HepG2 (cell line): Measurements from ENCODE around the gene NLGN2. TPM values are rescaled to one million over a fixed set of nuclear protein-coding genes. Genes with fewer than 3 reads are reported as not detected.

Experiments
- ATAC-seq: fragments of 200-7000 bp; cut with Tn5 transposase; 3 replicates; pipeline ENCODE4 v1.9.1; 2020; ENCODE audit warnings: mild to moderate bottlenecking, moderate library complexity
- BruUV-seq: library from RNA; stranded (reverse); fragments of 400-500 nt; replicated peaks from 2 replicates; lab custom pipeline; 2021; lab: Mats Ljungman, UMichigan
- CTCF ChIA-PET: fragments of 300-600 bp; formaldehyde crosslinking; extraction: SDS; loops from one replicate; lab custom pipeline; 2021; ENCODE audit warnings: low total read pairs, inconsistent platforms, low intra/inter-chr PET ratio; lab: Yijun Ruan, JAX
- POLR2A ChIA-PET: fragments of 350-600 bp; sonication (Branson Sonifier 250); formaldehyde crosslinking; loops from one replicate; lab custom pipeline; 2020; ENCODE audit warnings: antibody characterized with exemption, inconsistent platforms; lab: Yijun Ruan, JAX
- DNase-seq: peaks from one replicate; pipeline ENCODE4 v3.0.0-alpha.2; 2015; ENCODE audit warnings: low spot score
- FAIRE-seq: peaks from 3 replicates; lab custom pipeline; 2011; peaks lifted over from hg19 to GRCh38; lab: Jason Lieb, UNC
- H2AFZ ChIP-seq: one replicate; pipeline ENCODE4 v1.6.1; 2011; ENCODE audit warnings: low read length, inconsistent platforms
- H3K27ac ChIP-seq: fragments of 300-600 bp; 3 replicates; pipeline ENCODE4 v1.8.0; 2011; ENCODE audit warnings: mixed run types, mild to moderate bottlenecking, mixed read lengths, low read length, inconsistent platforms; ENCODE audit not compliant: insufficient read depth; ENCODE audit errors: extremely low read length
- H3K27me3 ChIP-seq, 2 experiments: fragments of 200-600 bp in 1 of 2; 2 replicates in 1 of 2; 3 replicates in 1 of 2; pipeline versions ENCODE4 v1.6.0 to v1.8.0; 2011; ENCODE audit warnings: low read length in 2 of 2, mild to moderate bottlenecking in 2 of 2, moderate library complexity in 2 of 2, inconsistent platforms in 1 of 2; ENCODE audit not compliant: insufficient read depth in 2 of 2, control insufficient read depth in 1 of 2
- H3K36me3 ChIP-seq, 2 experiments: fragments of 200-600 bp in 1 of 2; replicated peaks in 1 of 2; 2 replicates in 1 of 2; 3 replicates in 1 of 2; pipeline versions ENCODE4 v1.5.1 to v1.8.0; 2011; ENCODE audit warnings: low read length in 2 of 2, inconsistent platforms in 1 of 2; ENCODE audit not compliant: insufficient read depth in 2 of 2, control insufficient read depth in 1 of 2
- H3K4me1 ChIP-seq: 2 replicates; pipeline ENCODE4 v1.5.1; 2012; ENCODE audit warnings: low read length, inconsistent platforms; ENCODE audit not compliant: insufficient read depth
- H3K4me2 ChIP-seq: 2 replicates; pipeline ENCODE4 v1.6.0; 2011; ENCODE audit warnings: low read depth, low read length, inconsistent platforms
- H3K4me3 ChIP-seq, 3 experiments: fragments of 200-600 bp in 1 of 3; sonication (generic), shearing (Covaris generic) in 1 of 3; replicated peaks in 1 of 3; 2 replicates each; pipeline ENCODE4 v1.5.1; 2011 to 2016; ENCODE audit warnings: low read length in 3 of 3, inconsistent platforms in 2 of 3, low read depth in 2 of 3, mild to moderate bottlenecking in 2 of 3, control low read depth in 1 of 3, mixed read lengths in 1 of 3; ENCODE audit not compliant: insufficient read depth in 1 of 3
- H3K79me2 ChIP-seq: one replicate; pipeline ENCODE4 v1.6.1; 2011; ENCODE audit warnings: low read length, inconsistent platforms; ENCODE audit not compliant: insufficient read depth
- H3K9ac ChIP-seq: 2 replicates; pipeline ENCODE4 v1.6.0; 2011; ENCODE audit warnings: mild to moderate bottlenecking, low read depth, low read length, inconsistent platforms; ENCODE audit not compliant: insufficient read depth
- H3K9me3 ChIP-seq: 2 replicates; pipeline ENCODE4 v1.5.1; 2012; ENCODE audit warnings: mild to moderate bottlenecking, low read length
- H4K20me1 ChIP-seq: 2 replicates; pipeline ENCODE4 v1.6.0; 2011; ENCODE audit warnings: inconsistent platforms, mild to moderate bottlenecking, low read length, moderate library complexity; ENCODE audit not compliant: insufficient read depth
- POLR2A ChIP-seq, 2 experiments: IDR thresholded peaks; 2 replicates each; pipeline ENCODE4 v1.6.1; 2011; ENCODE audit warnings: low read depth in 2 of 2, low read length in 2 of 2, mild to moderate bottlenecking in 1 of 2, moderate library complexity in 1 of 2; ENCODE audit not compliant: insufficient read depth in 1 of 2
- ZNF121 ChIP-seq: sonication (generic); formaldehyde crosslinking; IDR thresholded peaks from 2 replicates; pipeline ENCODE4 v1.5.0; 2020; ENCODE audit warnings: mild to moderate bottlenecking, missing genetic modification reagents
- WGBS: methylation state at CpG from one replicate; pipeline ENCODE4 v1.1.6; 2017; ENCODE audit warnings: low lambda C conversion rate; 5-methylcytosine and 5-hydroxymethylcytosine counted together
- in situ Hi-C: cut with HindIII; loops from 2 replicates; pipeline ENCODE4 v1.10.0; 2017; ENCODE audit warnings: low pct_unique_long_range_greater_than_20kb; ENCODE audit not compliant: extremely low pct_ligation_motif_present
- intact Hi-C: fragments of 100-400 bp; cut with micrococcal nuclease; formaldehyde crosslinking; loops from one replicate; pipeline ENCODE4 v1.10.0; 2022; ENCODE audit not compliant: unreplicated experiment
- polyA plus RNA-seq, 8 experiments: library from polyadenylated mRNA; depleted of rRNA in 3 of 8; stranded (reverse) in 7 of 8; unstranded in 1 of 8; fragments of >200 nt; fragmentation: Illumina TruSeq in 4 of 8; extraction: Trizol in 4 of 8; gene quantifications; 2 replicates each; pipeline versions ENCODE4 v1.2.1 to v1.2.3, GENCODE V29; 2011 to 2016; ENCODE audit warnings: low read depth in 4 of 8, missing spikeins in 1 of 8, mixed read lengths in 1 of 8; ENCODE audit not compliant: insufficient read depth in 1 of 8
- total RNA-seq, 5 experiments: library from RNA; depleted of rRNA; stranded (reverse); fragments of >200 nt; fragmentation: Illumina TruSeq; extraction: Trizol; gene quantifications; 2 replicates each; pipeline ENCODE4 v1.2.3, GENCODE V29; 2016; ENCODE audit warnings: low read depth in 1 of 5
- TF ChIP-seq, protein P1 (sequence below): sonication (generic); formaldehyde crosslinking; IDR thresholded peaks from 2 replicates; pipeline ENCODE4 v1.9.0; 2021; ENCODE audit warnings: missing genetic modification reagents, borderline replicate concordance
- TF ChIP-seq, protein P2 (sequence below): sonication (generic); formaldehyde crosslinking; IDR thresholded peaks from 2 replicates; pipeline ENCODE4 v1.5.0; 2020; ENCODE audit warnings: mild to moderate bottlenecking, missing genetic modification reagents

Gene NLGN2
- total and polyA plus RNA-seq, 2 of the 13 experiments (the other 11 are each of a cell fraction or from before 2014, with no cell fraction given): 1.9 to 11.0 TPM

DNA sequence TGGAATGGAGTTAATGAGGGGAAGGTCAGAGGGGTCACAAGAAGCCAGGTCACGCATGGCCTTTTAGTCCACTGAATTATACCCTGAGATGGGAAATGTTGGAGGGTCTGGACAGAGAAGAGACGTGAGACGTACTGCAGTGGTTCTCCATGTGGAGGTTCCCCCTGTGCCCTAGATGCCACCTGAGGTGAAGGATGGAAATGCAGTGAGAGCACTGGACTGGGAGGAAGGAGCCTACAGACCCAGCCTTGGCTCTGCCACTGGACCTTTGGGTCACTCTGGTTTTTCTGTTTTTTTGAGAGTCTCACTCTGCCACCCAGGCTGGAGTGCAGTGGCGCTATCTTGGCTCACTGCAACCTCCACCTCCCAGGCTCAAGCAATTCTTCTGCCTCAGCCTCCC, 11.5 kb upstream of the NLGN2 start (continued):
- TF ChIP-seq, protein P1, sequence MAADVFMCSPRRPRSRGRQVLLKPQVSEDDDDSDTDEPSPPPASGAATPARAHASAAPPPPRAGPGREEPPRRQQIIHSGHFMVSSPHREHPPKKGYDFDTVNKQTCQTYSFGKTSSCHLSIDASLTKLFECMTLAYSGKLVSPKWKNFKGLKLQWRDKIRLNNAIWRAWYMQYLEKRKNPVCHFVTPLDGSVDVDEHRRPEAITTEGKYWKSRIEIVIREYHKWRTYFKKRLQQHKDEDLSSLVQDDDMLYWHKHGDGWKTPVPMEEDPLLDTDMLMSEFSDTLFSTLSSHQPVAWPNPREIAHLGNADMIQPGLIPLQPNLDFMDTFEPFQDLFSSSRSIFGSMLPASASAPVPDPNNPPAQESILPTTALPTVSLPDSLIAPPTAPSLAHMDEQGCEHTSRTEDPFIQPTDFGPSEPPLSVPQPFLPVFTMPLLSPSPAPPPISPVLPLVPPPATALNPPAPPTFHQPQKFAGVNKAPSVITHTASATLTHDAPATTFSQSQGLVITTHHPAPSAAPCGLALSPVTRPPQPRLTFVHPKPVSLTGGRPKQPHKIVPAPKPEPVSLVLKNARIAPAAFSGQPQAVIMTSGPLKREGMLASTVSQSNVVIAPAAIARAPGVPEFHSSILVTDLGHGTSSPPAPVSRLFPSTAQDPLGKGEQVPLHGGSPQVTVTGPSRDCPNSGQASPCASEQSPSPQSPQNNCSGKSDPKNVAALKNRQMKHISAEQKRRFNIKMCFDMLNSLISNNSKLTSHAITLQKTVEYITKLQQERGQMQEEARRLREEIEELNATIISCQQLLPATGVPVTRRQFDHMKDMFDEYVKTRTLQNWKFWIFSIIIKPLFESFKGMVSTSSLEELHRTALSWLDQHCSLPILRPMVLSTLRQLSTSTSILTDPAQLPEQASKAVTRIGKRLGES: no peak

GRCh38 chr17:7398612-7399011, 9.0 kb upstream of the NLGN2 start:
- H3K4me3 ChIP-seq: no peak overlapping the region
- in situ Hi-C loops: no loop called here
- BruUV-seq: no TSS peak
- DNase-seq: no peak
- H3K9me3 ChIP-seq: no peaks in the 10 kb centered on the region
- WGBS: 85% methylated on average over 2 of the region's 2 CpGs
- intact Hi-C loops: no loop called here
- no peak for ATAC-seq
- no peak overlapping the region for H2AFZ ChIP-seq
- H3K36me3 ChIP-seq: no peaks in the 10 kb centered on the region
- no peak overlapping the region for H3K4me2 ChIP-seq
- H3K27ac ChIP-seq: no peak overlapping the region
- CTCF ChIA-PET: no interaction called here
- POLR2A ChIA-PET: interaction anchor here (0.6 to 1.5 kb wide), 3 partner anchors 36 to 162 kb away, joined by 3 to 4 read pairs (median 3); partner anchors contain the start of gene POLR2A
- H3K27me3 ChIP-seq: no peaks in the 10 kb centered on the region; a peak in 2 of 5 replicates
- TF ChIP-seq ZNF121 (CRISPR knock-in tag): peak; percentile 90
- TF ChIP-seq POLR2A (IDR thresholded peaks at IDR 0.05; ENCODE audit: insufficient read depth in 1 of 2, low read depth in 2 of 2, low read length in 2 of 2): 0 out of 4 replicates have a peak, but pooled peaks of 1 of the 2 experiments have one; percentile 21
- TF ChIP-seq, protein P2, sequence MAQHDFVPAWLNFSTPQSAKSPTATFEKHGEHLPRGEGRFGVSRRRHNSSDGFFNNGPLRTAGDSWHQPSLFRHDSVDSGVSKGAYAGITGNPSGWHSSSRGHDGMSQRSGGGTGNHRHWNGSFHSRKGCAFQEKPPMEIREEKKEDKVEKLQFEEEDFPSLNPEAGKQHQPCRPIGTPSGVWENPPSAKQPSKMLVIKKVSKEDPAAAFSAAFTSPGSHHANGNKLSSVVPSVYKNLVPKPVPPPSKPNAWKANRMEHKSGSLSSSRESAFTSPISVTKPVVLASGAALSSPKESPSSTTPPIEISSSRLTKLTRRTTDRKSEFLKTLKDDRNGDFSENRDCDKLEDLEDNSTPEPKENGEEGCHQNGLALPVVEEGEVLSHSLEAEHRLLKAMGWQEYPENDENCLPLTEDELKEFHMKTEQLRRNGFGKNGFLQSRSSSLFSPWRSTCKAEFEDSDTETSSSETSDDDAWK: no peak
- no peak for FAIRE-seq
- H3K4me1 ChIP-seq: peaks cover 17% of the 10 kb centered on the region
- no peaks in the 10 kb centered on the region for H4K20me1 ChIP-seq
- H3K79me2 ChIP-seq: peaks cover 4% of the 10 kb centered on the region
- no peak overlapping the region for H3K9ac ChIP-seq
